ENCODE data around the gene NUBP1.

NUBP1 gene

GRCh38 chr16:10765772-10766171, 22.1 kb downstream of the NUBP1 start:
- Histone ChIP-seq H3K36me3 (ENCODE audit: insufficient read depth, low read length) (peaks cover 43% of the 10 kb centered on the region), H3K4me2 (ENCODE audit: low read length) (no peak overlapping the region), H3K9me3 (ENCODE audit: low read length) (no peaks in the 10 kb centered on the region), H3K27ac (ENCODE audit: low read depth, low read length, poor library complexity, severe bottlenecking) (no peak overlapping the region), H3K4me3 (ENCODE audit: low read depth, low read length, poor library complexity, severe bottlenecking) (no peak overlapping the region), H3K4me1 (ENCODE audit: insufficient read depth, low read length, severe bottlenecking) (no peaks in the 10 kb centered on the region), H2AFZ (ENCODE audit: low read length) (no peak overlapping the region), H4K20me1 (ENCODE audit: insufficient read depth, low read length) (no peaks in the 10 kb centered on the region), H3F3A (ENCODE audit: insufficient read depth, low read length) (no peaks in the 10 kb centered on the region), H3K79me2 (ENCODE audit: insufficient read depth, low read length) (no peaks in the 10 kb centered on the region), H3K9ac (ENCODE audit: low read length) (no peak overlapping the region), H3K9me2 (ENCODE audit: low read depth, low read length) (no peaks in the 10 kb centered on the region), H3K27me3 (ENCODE audit: insufficient read depth, low read length) (no peaks in the 10 kb centered on the region)
- TF ChIP-seq CTCF (IDR thresholded peaks at IDR 0.05; ENCODE audit: low read length): no peak
- no peak for TF ChIP-seq EZH2 (IDR thresholded peaks at IDR 0.05; ENCODE audit: borderline replicate concordance, low read length)

DNA sequence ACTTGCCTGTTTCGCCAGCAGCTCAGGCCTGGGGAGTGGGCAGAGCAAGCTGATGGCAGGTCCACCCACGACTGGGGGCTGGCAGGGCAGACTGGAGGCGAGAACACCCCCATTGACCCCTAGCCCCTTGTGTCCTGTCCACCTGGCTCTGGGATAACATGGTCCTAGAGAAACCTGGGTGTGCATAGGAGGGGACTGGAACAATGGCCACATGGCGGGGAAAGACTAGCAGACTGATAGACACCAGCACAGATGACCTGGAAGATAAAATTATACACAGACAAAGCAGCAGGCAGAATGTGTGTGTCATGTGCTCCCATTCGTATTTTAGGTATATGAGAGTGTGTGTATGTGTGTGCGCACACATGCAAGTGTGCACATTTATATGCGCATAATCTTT, 23.5 kb downstream of the NUBP1 start:
- Histone ChIP-seq H3K9me3 (ENCODE audit: low read length) (no peaks in the 10 kb centered on the region), H3K4me3 (ENCODE audit: low read depth, low read length, poor library complexity, severe bottlenecking) (no peak overlapping the region), H3F3A (ENCODE audit: insufficient read depth, low read length) (no peaks in the 10 kb centered on the region), H3K9ac (ENCODE audit: low read length) (no peak overlapping the region), H3K79me2 (ENCODE audit: insufficient read depth, low read length) (no peaks in the 10 kb centered on the region), H3K36me3 (ENCODE audit: insufficient read depth, low read length) (peaks cover 30% of the 10 kb centered on the region), H3K27me3 (ENCODE audit: insufficient read depth, low read length) (no peaks in the 10 kb centered on the region), H3K4me1 (ENCODE audit: insufficient read depth, low read length, severe bottlenecking) (no peaks in the 10 kb centered on the region), H3K27ac (ENCODE audit: low read depth, low read length, poor library complexity, severe bottlenecking) (no peak overlapping the region), H4K20me1 (ENCODE audit: insufficient read depth, low read length) (no peaks in the 10 kb centered on the region), H2AFZ (ENCODE audit: low read length) (no peak overlapping the region), H3K9me2 (ENCODE audit: low read depth, low read length) (no peaks in the 10 kb centered on the region), H3K4me2 (ENCODE audit: low read length) (no peak overlapping the region)
- TF ChIP-seq EZH2 (IDR thresholded peaks at IDR 0.05; ENCODE audit: borderline replicate concordance, low read length) (no peak), CTCF (IDR thresholded peaks at IDR 0.05; ENCODE audit: low read length) (no peak)

DNA sequence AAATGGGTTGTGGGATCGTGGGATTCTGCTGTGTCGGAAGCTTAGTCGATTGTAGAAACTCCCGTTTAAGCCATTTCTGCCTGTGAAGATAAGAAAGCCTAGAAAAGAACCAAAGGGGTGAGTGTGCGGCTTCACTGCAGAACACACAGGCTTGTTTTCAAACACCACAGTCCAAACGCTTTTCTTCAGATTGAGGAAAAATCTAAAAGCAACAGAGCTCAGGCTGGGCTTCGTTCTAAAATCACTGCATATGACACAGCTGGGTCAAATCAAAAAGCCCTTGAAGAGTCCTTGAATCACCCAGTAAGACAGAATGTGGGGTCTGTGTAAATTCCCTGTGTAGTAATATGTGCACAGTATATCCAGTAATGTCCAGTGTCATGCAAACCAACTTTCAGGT, 25.7 kb downstream of the NUBP1 start:
- Histone ChIP-seq H3F3A (ENCODE audit: insufficient read depth, low read length) (no peaks in the 10 kb centered on the region), H3K4me1 (ENCODE audit: insufficient read depth, low read length, severe bottlenecking) (no peaks in the 10 kb centered on the region), H3K9me3 (ENCODE audit: low read length) (no peaks in the 10 kb centered on the region), H3K4me2 (ENCODE audit: low read length) (no peak overlapping the region), H3K4me3 (ENCODE audit: low read depth, low read length, poor library complexity, severe bottlenecking) (no peak overlapping the region), H3K27me3 (ENCODE audit: insufficient read depth, low read length) (no peaks in the 10 kb centered on the region), H3K79me2 (ENCODE audit: insufficient read depth, low read length) (no peaks in the 10 kb centered on the region), H3K9me2 (ENCODE audit: low read depth, low read length) (no peaks in the 10 kb centered on the region), H3K9ac (ENCODE audit: low read length) (no peak overlapping the region), H3K36me3 (ENCODE audit: insufficient read depth, low read length) (peaks cover 14% of the 10 kb centered on the region), H3K27ac (ENCODE audit: low read depth, low read length, poor library complexity, severe bottlenecking) (no peak overlapping the region), H2AFZ (ENCODE audit: low read length) (no peak overlapping the region), H4K20me1 (ENCODE audit: insufficient read depth, low read length) (no peaks in the 10 kb centered on the region)
- TF ChIP-seq EZH2 (IDR thresholded peaks at IDR 0.05; ENCODE audit: borderline replicate concordance, low read length) (no peak), CTCF (IDR thresholded peaks at IDR 0.05; ENCODE audit: low read length) (no peak)

Measured in OCI-LY1 (cell line).